IMR-90 (cell line): ENCODE results near the gene PANX1. TPM values are rescaled to one million over a fixed set of nuclear protein-coding genes. Genes with fewer than 3 reads are reported as not detected.

Experiments used
- ATAC-seq: fragments of 200-7000 bp; cut with Tn5 transposase; 2 replicates; pipeline ENCODE4 v1.9.1; 2020; ENCODE audit warnings: low read depth, mild to moderate bottlenecking, moderate library complexity
- BruUV-seq: library from RNA; stranded (reverse); fragments of 400-500 nt; replicated peaks from 2 replicates; lab custom pipeline; 2021; lab: Mats Ljungman, UMichigan
- CTCF ChIA-PET: fragments of 300-600 bp; formaldehyde crosslinking; extraction: SDS; loops from one replicate; lab custom pipeline; 2021; ENCODE audit warnings: antibody characterized with exemption; lab: Yijun Ruan, JAX
- POLR2A ChIA-PET: fragments of 300-600 bp; sonication (Branson Sonifier 250); formaldehyde crosslinking; loops from one replicate; lab custom pipeline; 2022; ENCODE audit warnings: antibody characterized with exemption; ENCODE audit not compliant: unreplicated experiment; lab: Charles Lee
- DNase-seq: peaks from one replicate; pipeline ENCODE4 v3.0.0; 2013
- H2AFZ ChIP-seq: replicated peaks from 2 replicates; pipeline ENCODE3; 2013; ENCODE audit warnings: low read length, mild to moderate bottlenecking; ENCODE audit not compliant: poor library complexity
- H2AK5ac ChIP-seq: 2 replicates; pipeline ENCODE4 v1.6.1; 2013; ENCODE audit warnings: low read depth, low read length, inconsistent platforms
- H2AK9ac ChIP-seq: replicated peaks from 2 replicates; pipeline ENCODE3; 2013; ENCODE audit warnings: mild to moderate bottlenecking, low read depth, low read length, moderate library complexity; ENCODE audit not compliant: poor library complexity
- H2BK120ac ChIP-seq: 2 replicates; pipeline ENCODE4 v1.6.1; 2013; ENCODE audit warnings: low read depth, low read length, inconsistent platforms
- H2BK15ac ChIP-seq: 3 replicates; pipeline ENCODE4 v1.6.1; 2013; ENCODE audit warnings: low read depth, low read length, inconsistent platforms
- H2BK20ac ChIP-seq: 2 replicates; pipeline ENCODE4 v1.6.1; 2013; ENCODE audit warnings: low read depth, mild to moderate bottlenecking, inconsistent platforms, low read length, moderate library complexity
- H2BK5ac ChIP-seq: 2 replicates; pipeline ENCODE4 v1.6.1; 2013; ENCODE audit warnings: mild to moderate bottlenecking, low read depth, low read length, inconsistent platforms; ENCODE audit not compliant: poor library complexity, severe bottlenecking
- H3K14ac ChIP-seq: replicated peaks from 2 replicates; pipeline ENCODE4 v1.6.1; 2013; ENCODE audit warnings: low read depth, low read length, inconsistent platforms
- H3K18ac ChIP-seq: 2 replicates; pipeline ENCODE4 v1.6.1; 2013; ENCODE audit warnings: low read depth, low read length, control low read depth
- H3K23ac ChIP-seq: 2 replicates; pipeline ENCODE4 v1.6.1; 2013; ENCODE audit warnings: low read depth, low read length, inconsistent platforms
- H3K27ac ChIP-seq: 2 replicates; pipeline ENCODE4 v1.5.1; 2013; ENCODE audit warnings: mild to moderate bottlenecking, control low read depth, low read length; ENCODE audit not compliant: insufficient read depth
- H3K27me3 ChIP-seq: 2 replicates; pipeline ENCODE4 v1.6.1; 2013; ENCODE audit warnings: low read length; ENCODE audit not compliant: control insufficient read depth, insufficient read depth
- H3K36me3 ChIP-seq: 2 replicates; pipeline ENCODE4 v1.6.1; 2013; ENCODE audit warnings: low read length, mixed read lengths; ENCODE audit not compliant: control insufficient read depth, insufficient read depth
- H3K4ac ChIP-seq: 2 replicates; pipeline ENCODE4 v1.6.1; 2013; ENCODE audit warnings: low read depth, low read length, inconsistent platforms
- H3K4me1 ChIP-seq: 2 replicates; pipeline ENCODE4 v1.6.1; 2013; ENCODE audit warnings: low read length, mixed read lengths; ENCODE audit not compliant: control insufficient read depth, insufficient read depth
- H3K4me2 ChIP-seq: 2 replicates; pipeline ENCODE4 v1.6.1; 2013; ENCODE audit warnings: low read depth, mild to moderate bottlenecking, control low read depth, low read length, moderate library complexity
- H3K4me3 ChIP-seq: 2 replicates; pipeline ENCODE4 v1.5.1; 2013; ENCODE audit warnings: low read depth, mild to moderate bottlenecking, control low read depth, low read length, moderate library complexity; ENCODE audit not compliant: insufficient read depth
- H3K56ac ChIP-seq: 2 replicates; pipeline ENCODE4 v1.6.1; 2013; ENCODE audit warnings: low read length, inconsistent platforms; ENCODE audit not compliant: insufficient read depth; ENCODE audit errors: extremely low read depth
- H3K79me1 ChIP-seq, 2 experiments: 2 replicates each; pipeline ENCODE4 v1.6.1; 2013; ENCODE audit warnings: low read length in 2 of 2, inconsistent platforms in 1 of 2, low read depth in 1 of 2
- H3K9ac ChIP-seq: 2 replicates; pipeline ENCODE4 v1.6.1; 2013; ENCODE audit warnings: low read depth, low read length, control low read depth
- H3K9me1 ChIP-seq: 2 replicates; pipeline ENCODE4 v1.6.1; 2013; ENCODE audit warnings: low read length, inconsistent platforms; ENCODE audit not compliant: insufficient read depth
- H3K9me3 ChIP-seq: 2 replicates; pipeline ENCODE4 v1.6.1; 2013; ENCODE audit warnings: low read length; ENCODE audit not compliant: control insufficient read depth, insufficient read depth
- H4K20me1 ChIP-seq: 2 replicates; pipeline ENCODE4 v1.6.1; 2013; ENCODE audit warnings: low read length, inconsistent platforms; ENCODE audit not compliant: insufficient read depth
- H4K5ac ChIP-seq: 2 replicates; pipeline ENCODE4 v1.6.1; 2013; ENCODE audit warnings: mild to moderate bottlenecking, low read depth, low read length, control low read depth
- H4K8ac ChIP-seq, 2 experiments: 2 replicates each; pipeline ENCODE4 v1.6.1; 2013; ENCODE audit warnings: low read depth in 2 of 2, low read length in 2 of 2, control low read depth in 1 of 2, inconsistent platforms in 1 of 2
- H4K91ac ChIP-seq: 2 replicates; pipeline ENCODE4 v1.6.1; 2013; ENCODE audit warnings: low read depth, low read length, inconsistent platforms; ENCODE audit not compliant: insufficient read depth
- CEBPB ChIP-seq: IDR thresholded peaks from 2 replicates; pipeline ENCODE4 v1.6.1; 2012; ENCODE audit warnings: low read depth, low read length, improper control_type of control experiment
- CHD1 ChIP-seq: IDR thresholded peaks from 2 replicates; pipeline ENCODE4 v1.6.1; 2012; ENCODE audit warnings: low read depth, low read length, improper control_type of control experiment
- CTCF ChIP-seq: conservative IDR thresholded peaks from 2 replicates; pipeline ENCODE4 v1.5.1; 2012; ENCODE audit warnings: mild to moderate bottlenecking, low read depth, low read length, improper control_type of control experiment
- ELK1 ChIP-seq: fragments of 150-350 bp; IDR thresholded peaks from 2 replicates; pipeline ENCODE4 v1.6.1; 2016; ENCODE audit warnings: low read depth, mild to moderate bottlenecking, low read length, moderate library complexity, borderline replicate concordance
- FOS ChIP-seq: fragments of 150-350 bp; IDR thresholded peaks from 2 replicates; pipeline ENCODE4 v1.6.1; 2016; ENCODE audit warnings: low read depth, low read length
- MAFK ChIP-seq: IDR thresholded peaks from 2 replicates; pipeline ENCODE4 v1.6.1; 2012; ENCODE audit warnings: low read depth, low read length, improper control_type of control experiment
- MAZ ChIP-seq: IDR thresholded peaks from 2 replicates; pipeline ENCODE4 v1.6.1; 2012; ENCODE audit warnings: low read depth, mild to moderate bottlenecking, low read length, improper control_type of control experiment, moderate library complexity, borderline replicate concordance
- MXI1 ChIP-seq: IDR thresholded peaks from 2 replicates; pipeline ENCODE4 v1.6.1; 2012; ENCODE audit warnings: low read depth, mild to moderate bottlenecking, low read length, moderate library complexity, borderline replicate concordance
- NFE2L2 ChIP-seq: fragments of 150-350 bp; IDR thresholded peaks from 2 replicates; pipeline ENCODE4 v1.6.1; 2016; ENCODE audit warnings: low read depth, mild to moderate bottlenecking, low read length
- POLR2A ChIP-seq: IDR thresholded peaks from 2 replicates; pipeline ENCODE4 v1.6.1; 2012; ENCODE audit warnings: mild to moderate bottlenecking, low read depth, low read length
- RAD21 ChIP-seq: IDR thresholded peaks from 2 replicates; pipeline ENCODE4 v1.6.1; 2012; ENCODE audit warnings: low read length, improper control_type of control experiment
- RCOR1 ChIP-seq: IDR thresholded peaks from 2 replicates; pipeline ENCODE4 v1.6.1; 2012; ENCODE audit warnings: mild to moderate bottlenecking, low read length, improper control_type of control experiment; ENCODE audit not compliant: insufficient replicate concordance
- SMC3 ChIP-seq: fragments of 150-350 bp; IDR thresholded peaks from 2 replicates; pipeline ENCODE4 v1.6.1; 2016; ENCODE audit warnings: low read depth, mild to moderate bottlenecking, antibody characterized with exemption, low read length, moderate library complexity
- USF2 ChIP-seq: fragments of 150-350 bp; IDR thresholded peaks from 2 replicates; pipeline ENCODE4 v1.6.1; 2017; ENCODE audit warnings: mild to moderate bottlenecking, antibody characterized with exemption, low read length, low read depth
- WGBS, 2 experiments: methylation state at CpG; one replicate each; pipeline versions ENCODE4 v1.1.5 to v1.1.7; 2013; ENCODE audit warnings: missing lambda C conversion rate in 2 of 2; ENCODE audit not compliant: insufficient read length in 1 of 2; ENCODE audit errors: extremely low coverage in 2 of 2; 5-methylcytosine and 5-hydroxymethylcytosine counted together
- dilution Hi-C: fragments of 300-500 bp; cut with HindIII; formaldehyde crosslinking; loops from one replicate; pipeline ENCODE4 v1.14.3; 2018; ENCODE audit warnings: low sequenced_read_pairs; ENCODE audit not compliant: unreplicated experiment
- in situ Hi-C: fragments of 300-500 bp; cut with MboI; formaldehyde crosslinking; loops from 3 replicates; pipeline ENCODE4 v1.14.3; 2019; ENCODE audit warnings: low sequenced_read_pairs, inconsistent platforms, mixed read lengths
- intact Hi-C: fragments of 100-400 bp; cut with micrococcal nuclease; formaldehyde crosslinking; loops from 2 replicates; pipeline ENCODE4 v1.10.0; 2022
- polyA plus RNA-seq, 3 experiments: library from polyadenylated mRNA; depleted of rRNA; stranded (reverse); fragments of >200 nt; gene quantifications; 2 replicates each; pipeline ENCODE4 v1.2.3, GENCODE V29; 2012; ENCODE audit warnings: low replicate concordance in 1 of 3
- total RNA-seq: library from RNA; depleted of rRNA; stranded (reverse); fragments of >200 nt; gene quantifications from 2 replicates; pipeline ENCODE4 v1.2.3, GENCODE V29; 2012

PANX1 gene
- total and polyA plus RNA-seq, 2 of the 4 experiments (the other 2 are of a cell fraction), result 29.8 to 70.8 TPM

- dilution Hi-C loops (no loop called here), in situ Hi-C loops (no loop called here), intact Hi-C loops (loop anchor here (1.0 kb wide), 1 partner anchor 14 kb away; no protein-coding TSS in a partner anchor)
- peak overlapping the region; percentile 74 to 85 for H4K8ac ChIP-seq
- ChIA-PET POLR2A (no interaction called here), CTCF (no interaction called here)
- H3K9me1 ChIP-seq, result peaks cover 15% of the 10 kb centered on the region
- peak overlapping the region; percentile 83 for H4K5ac ChIP-seq
- H2AK5ac ChIP-seq, result peak overlapping the region; percentile 85
- no peak overlapping the region for H3K9ac ChIP-seq
- no peaks in the 10 kb centered on the region for H4K20me1 ChIP-seq
- H3K79me1 ChIP-seq, result no peaks in the 10 kb centered on the region
- peak overlapping the region; percentile 93 for H2BK20ac ChIP-seq
- peak overlapping the region; percentile 66; the same call in 1 of the 2 replicates for H3K56ac ChIP-seq
- BruUV-seq, result no TSS peak
- peak overlapping the region; percentile 2 for H2AK9ac ChIP-seq
- no peak overlapping the region for H3K4me2 ChIP-seq
- H2BK5ac ChIP-seq, result peak overlapping the region; percentile 40
- peaks cover 17% of the 10 kb centered on the region for H3K4me1 ChIP-seq
- peak overlapping the region; percentile 91 for H2BK120ac ChIP-seq
- H3K23ac ChIP-seq, result peak overlapping the region; percentile 55
- ATAC-seq (no peak), DNase-seq (peak; percentile 29)
- WGBS, 2 experiments, result no CpG with 5 or more reads among the region's 5 CpGs
- H3K4ac ChIP-seq, result peak overlapping the region; percentile 95
- no peaks in the 10 kb centered on the region for H3K36me3 ChIP-seq
- H2AFZ ChIP-seq, result peak overlapping the region; percentile 52
- peak overlapping the region; percentile 90 for H2BK15ac ChIP-seq
- peak overlapping the region; percentile 72 for H3K27ac ChIP-seq
- peak overlapping the region; percentile 63 for H4K91ac ChIP-seq
- peak overlapping the region; percentile 81 for H3K14ac ChIP-seq
- no peak overlapping the region for H3K4me3 ChIP-seq
- H3K9me3 ChIP-seq, result no peaks in the 10 kb centered on the region
- no peaks in the 10 kb centered on the region for H3K27me3 ChIP-seq
- peak overlapping the region; percentile 67 for H3K18ac ChIP-seq
- TF ChIP-seq MXI1 (no peak), CHD1 (no peak), MAZ (no peak), ELK1 (no peak), FOS (no peak), MAFK (no peak), USF2 (no peak), RCOR1 (no peak), POLR2A (no peak), SMC3 (no peak), RAD21 (no peak), CTCF (no peak), NFE2L2 (no peak), CEBPB (no peak)
These were observed 70.8 kb downstream of the PANX1 start for GRCh38 chr11:94199136-94200130.
